ENCODE results near the gene SMG6.
A peak's percentile ranks its signal among the peaks of the same experiment; 100 is the strongest.

- TF ChIP-seq CTCF (conservative IDR thresholded peaks at IDR 0.05; ENCODE audit: low read depth, low read length) (peak; percentile 66), MXI1 (IDR thresholded peaks at IDR 0.05; ENCODE audit: borderline replicate concordance, low read depth, low read length) (no peak)
Measured at GRCh38 chr17:2030779-2031163, 272.8 kb downstream of the SMG6 start.
